NCI-H2029 (cell line): ENCODE measurements around the gene PTPN2.
"Not testable (repeated sequence)": the region's sequence is repeated elsewhere in the genome, so short reads cannot be mapped to it uniquely, and the experiment has no call there.

Experiments used
- DNase-seq: peaks from one replicate; lab custom pipeline; 2025; lab: John Stamatoyannopoulos, UW

Gene PTPN2

DNA sequence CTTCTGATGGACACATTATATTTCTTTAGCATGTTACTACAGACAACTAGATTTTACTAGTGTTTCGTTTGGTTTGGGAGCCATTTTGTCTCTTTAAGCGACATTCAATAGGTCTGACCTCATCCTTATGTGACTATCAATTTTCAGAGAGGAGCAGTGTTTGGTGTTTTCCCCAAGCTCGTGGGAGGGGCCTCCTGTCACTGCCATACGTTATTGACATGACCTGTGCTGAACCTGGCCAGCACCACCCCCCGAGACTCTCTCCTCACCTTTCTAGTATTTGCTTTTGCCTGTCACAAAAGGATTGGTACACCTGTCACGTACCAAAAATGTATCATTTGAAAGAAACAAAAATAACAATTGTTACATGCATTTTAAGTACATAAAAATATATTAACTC lies 111.9 kb downstream of the PTPN2 start:
- no peak for DNase-seq

DNA sequence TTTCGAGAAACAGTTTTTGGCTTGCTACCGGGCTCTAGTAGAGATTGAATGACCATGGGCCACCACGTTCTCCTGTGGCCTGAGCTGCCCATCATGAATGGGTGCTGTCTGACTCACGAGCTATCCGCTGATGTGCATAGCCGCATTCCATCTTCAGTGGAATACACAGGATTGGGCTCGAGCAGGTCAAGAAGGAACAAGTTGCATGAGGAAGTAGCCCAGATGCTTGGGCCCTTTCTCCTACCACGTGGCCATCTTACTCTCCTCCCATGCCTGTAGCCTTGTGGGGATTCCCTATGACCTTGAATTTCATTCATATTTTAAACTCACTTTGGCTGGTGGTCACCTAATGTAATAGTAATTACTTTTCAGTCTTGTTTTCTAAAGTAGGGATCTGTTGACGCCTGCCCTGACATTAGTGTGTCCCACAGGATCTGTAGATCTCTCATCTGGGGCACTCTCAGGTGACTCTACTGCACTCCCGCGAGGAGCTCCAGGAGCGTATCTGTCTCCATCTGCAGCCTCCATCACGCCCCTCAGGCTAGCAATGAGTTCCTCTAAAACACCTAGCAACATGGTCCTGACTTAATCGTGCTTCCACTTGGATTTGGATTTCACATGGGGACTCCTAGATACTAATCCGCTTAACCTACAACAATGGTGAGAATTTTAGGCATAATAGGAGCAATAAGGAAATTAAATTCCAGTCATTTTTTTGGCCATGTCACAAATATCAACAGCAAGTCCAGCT lies 113.4 kb downstream of the PTPN2 start:
- DNase-seq: no peak

DNA sequence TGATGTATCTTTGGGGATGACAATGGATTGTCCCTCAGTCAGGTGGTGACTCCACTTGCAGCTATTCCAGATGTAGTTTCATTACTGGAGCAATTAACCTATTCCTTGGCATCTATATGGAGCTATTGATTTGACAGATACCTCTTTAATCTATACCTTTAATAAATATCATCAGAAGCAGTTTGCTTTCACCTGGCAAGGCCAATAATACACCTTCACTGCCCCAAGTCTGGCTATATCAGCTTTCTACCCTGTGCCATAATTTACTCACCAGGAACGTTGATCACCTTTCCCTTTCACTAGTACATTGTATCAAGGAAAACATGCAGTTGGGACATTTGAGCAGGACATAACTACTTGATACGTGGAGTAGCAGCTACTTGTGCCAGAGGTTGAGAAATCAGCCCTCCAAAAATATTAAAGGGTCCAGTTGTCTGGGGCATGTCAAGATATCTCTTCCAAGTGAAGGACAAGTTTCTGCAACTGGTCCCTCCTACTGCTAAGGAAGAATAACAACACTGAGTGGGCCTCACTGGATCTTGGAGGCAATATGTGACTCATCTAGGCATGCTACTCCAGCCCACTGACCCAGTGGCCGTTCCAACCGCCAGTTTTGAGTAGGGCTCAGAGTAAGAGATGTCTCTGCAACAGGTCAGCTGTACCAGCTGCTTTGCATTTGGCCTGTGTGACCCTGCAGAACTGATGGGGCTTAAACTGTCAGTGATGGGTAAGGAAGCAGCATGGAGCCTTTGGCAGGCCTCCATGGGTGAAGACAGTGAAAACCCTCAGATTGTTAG lies 114.2 kb downstream of the PTPN2 start:
- no peak for DNase-seq

DNA sequence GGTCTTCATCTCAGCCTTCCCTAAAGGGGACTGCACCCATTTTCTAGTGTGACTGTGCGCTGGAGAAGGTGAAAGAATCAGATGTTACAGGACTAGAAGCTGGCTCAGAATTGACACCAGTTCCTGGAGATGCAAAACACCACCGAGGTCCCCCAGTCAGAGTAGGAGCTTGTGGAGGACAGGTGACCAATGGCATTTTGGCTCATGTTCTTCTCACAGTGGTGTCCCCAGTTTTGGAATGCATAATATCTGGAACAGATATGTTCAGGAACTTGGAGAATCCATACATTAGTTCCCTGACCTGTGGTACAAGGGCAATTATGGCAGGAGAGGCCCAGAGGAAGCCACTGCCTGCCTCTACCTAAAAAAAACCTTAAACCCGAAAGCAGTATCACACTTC lies 114.9 kb downstream of the PTPN2 start:
- no peak for DNase-seq

DNA sequence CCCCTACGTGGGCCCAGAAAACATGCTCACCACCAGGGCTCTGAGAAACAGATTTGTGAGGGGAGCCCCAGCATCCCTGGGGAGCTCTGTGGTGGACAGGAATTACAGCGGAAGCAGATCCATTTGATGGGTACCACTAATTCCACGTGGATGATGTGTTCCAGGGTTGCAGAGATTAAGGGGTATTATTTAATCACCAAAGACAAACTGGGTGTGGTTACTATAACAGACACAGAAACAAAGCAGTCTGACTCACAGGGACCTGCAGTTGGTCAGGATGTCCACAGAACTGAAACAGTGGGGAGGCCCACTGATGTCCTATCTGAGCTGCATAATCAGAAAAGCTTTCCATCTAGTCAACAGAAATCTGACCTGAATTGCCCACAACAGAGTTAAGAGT lies 115.4 kb downstream of the PTPN2 start:
- DNase-seq: no peak

DNA sequence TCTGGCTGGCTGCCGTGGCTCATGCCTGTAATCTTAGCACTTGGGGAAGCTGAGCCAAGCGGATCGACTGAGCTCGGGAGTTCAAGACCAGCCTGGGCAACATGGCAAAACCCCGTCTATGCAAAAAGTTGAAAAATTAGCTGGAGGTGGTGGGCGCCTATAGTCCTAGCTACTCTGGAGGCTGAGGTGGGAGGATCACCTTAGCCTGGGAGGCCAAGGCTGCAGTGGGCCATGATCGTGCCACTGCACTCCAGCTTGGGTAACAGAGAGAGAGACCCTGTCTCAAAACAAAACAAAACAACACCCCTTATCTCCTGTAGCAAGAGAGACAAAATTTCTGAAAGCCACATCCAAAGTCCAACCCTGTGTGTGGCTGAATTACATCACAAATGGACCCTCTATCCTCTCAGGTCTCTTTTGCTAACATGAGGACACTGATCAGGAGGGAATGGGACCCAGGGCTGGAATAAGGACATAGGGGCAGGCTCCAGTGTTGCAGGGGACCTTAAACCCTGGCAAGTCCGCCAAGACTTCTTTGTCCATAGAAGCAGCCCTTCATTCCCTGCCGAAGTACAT lies 116.4 kb downstream of the PTPN2 start:
- no peak for DNase-seq

DNA sequence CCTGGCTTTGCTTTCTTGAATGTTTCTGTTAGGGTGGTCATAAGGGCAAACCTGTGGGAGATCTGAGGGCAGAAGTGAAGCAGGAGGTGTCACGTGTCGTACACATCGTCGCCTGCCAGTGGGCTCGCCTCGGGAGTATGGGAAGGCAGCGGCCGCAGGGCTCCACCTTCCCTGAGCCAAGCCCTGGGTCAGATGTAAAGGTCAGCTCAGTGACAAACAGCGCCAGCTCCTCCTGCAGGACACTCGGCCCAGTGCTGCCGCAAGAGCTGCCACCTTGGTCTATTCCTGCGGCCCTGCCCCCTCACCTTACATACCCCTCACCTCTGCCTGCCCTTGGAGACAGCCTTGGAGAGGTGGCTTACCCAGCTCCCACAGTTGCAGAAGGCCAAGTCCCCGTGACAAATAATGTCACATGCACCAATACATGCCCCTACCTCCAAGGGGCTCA lies 117.0 kb downstream of the PTPN2 start:
- DNase-seq: no peak

DNA sequence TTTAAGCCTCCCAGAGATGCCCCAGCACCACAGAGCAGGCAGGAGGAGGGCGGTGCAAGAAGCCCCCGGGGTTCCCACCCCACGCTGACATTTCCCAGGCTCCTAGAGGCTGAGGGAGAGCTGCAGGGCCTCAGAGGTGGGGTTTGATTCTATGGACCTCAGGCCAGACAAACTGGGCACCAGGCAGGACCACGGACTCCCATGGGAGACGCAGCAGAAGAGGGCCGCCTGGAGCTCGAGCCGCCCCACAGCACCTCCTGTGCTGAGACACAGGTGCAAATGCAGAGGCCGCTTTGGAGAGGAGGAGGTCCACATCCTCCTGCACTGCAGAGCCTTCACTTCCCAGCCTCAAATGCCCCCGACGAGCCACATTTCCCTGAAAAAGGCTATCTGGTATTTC lies 118.5 kb downstream of the PTPN2 start:
- no peak for DNase-seq

DNA sequence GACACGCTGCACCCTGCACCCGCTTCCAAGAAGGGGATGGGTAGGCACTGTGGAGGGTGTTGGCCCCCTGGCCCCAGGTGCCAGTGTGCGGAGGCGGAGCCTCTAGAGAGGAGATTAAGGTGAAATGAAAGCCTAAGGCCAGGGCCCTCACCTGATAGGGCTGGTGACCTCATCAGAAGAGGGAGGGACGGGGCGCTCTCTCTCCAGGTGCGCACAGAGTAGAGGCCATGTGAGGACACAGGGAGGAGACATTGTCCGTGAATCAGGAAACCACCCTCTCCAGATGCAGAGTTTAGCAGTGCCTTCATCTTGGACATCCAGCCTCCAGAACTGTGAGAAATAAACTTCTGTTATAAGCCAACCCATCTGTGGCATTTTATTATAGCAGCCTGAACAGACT lies 118.9 kb downstream of the PTPN2 start:
- DNase-seq: peak; percentile 75

DNA sequence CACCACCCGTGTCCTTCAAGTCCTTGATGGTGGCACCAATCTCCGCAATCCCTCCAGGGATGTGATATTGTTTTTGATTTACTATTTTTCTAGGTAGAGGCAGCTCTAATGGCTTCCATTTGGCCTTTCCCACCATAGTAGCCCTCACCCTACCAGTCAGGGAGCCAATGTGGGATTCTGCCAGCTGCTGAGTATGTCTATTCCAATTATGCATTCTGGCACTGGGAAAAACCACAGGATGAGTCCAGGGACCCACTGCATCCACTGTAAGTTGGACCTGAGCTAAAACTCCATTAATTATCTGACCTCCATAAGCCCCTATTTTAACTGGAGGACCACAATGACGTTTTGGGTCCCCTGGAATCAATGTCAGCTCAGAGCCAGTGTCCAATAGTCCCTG lies 125.5 kb downstream of the PTPN2 start:
- DNase-seq: not testable (repeated sequence)

DNA sequence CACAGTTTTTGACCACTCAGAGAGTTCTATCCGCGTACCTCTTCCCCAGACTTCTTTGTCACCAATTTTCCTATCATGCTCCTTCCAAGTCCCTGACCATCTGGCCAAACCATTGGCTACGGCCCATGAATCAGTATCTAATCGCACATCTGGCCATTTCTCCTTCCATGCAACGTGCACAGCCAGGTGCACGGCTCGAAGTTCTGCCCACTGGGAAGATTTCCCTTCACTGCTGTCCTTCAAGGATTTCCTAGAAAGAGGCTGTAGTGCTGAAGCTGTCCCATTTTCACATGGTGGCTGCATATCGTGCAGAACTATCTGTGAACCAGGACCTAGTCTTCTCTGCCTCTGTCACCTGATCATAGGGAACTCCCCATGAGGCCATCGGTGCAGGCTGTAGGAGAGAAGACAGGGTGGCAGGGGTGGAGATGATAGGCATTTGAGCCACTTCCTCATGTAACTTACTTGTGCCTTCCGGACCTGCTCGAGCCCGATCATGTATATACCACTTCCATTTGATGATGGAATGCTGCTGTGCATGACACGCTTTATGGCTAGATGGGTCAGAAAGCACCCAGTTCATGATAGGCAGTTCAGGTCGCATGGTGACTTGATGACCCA lies 127.3 kb downstream of the PTPN2 start:
- DNase-seq: not testable (repeated sequence)

DNA sequence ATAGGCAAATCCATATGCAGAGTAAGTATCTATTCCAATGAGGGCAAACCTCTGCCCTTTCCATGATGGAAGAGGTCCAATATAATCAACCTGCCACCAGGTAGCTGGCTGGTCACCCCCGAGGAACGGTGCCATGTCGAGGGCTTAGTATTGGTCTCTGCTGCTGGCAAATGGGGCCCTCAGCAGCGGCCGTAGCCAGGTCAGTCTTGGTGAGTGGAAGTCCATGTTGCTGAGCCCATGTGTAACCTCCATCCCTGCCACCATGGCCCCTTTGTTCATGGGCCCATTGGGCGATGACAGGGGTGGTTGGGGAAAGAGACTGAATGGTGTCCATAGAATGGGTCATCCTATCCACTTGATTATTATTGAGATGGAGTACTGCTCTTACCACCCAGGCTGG lies 128.4 kb downstream of the PTPN2 start:
- not testable (repeated sequence) for DNase-seq

DNA sequence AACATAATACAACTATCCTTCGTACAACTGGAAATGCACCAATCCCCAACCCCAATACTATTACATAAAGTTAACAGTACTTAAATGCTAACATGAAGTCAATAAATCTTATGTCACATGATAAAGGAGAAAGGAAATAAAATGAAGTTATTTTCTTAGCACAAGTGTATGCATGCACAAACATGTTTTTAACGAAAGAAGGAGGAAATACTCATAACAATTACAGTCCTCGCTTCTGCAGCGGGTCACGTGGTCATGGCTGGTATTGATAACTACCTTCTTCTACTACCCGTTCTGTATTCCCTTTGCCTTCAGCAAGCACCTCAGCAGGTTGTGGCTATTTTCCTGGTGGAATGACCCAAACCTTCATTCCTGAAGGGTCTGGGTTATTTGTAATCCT lies 129.5 kb downstream of the PTPN2 start:
- DNase-seq: no peak

DNA sequence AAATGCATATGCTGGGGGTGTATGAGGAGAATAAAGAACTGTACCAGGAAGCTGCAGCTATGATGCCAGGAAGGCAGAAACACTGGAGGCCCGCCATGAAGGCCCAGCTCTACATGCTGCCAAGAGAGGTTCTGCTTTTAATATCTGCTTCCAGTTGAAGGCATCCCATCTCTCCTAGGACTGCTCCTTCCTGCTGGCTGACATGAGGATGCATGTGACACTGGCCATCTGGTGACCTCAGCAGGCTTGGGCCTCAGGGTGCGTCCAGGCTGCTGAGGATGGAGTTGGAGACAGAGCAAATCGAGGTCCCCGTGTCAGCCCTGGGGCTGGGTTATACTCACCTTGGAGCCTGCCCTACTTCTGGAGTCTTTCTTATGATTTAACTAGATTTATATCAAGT lies 132.1 kb downstream of the PTPN2 start:
- DNase-seq: no peak

DNA sequence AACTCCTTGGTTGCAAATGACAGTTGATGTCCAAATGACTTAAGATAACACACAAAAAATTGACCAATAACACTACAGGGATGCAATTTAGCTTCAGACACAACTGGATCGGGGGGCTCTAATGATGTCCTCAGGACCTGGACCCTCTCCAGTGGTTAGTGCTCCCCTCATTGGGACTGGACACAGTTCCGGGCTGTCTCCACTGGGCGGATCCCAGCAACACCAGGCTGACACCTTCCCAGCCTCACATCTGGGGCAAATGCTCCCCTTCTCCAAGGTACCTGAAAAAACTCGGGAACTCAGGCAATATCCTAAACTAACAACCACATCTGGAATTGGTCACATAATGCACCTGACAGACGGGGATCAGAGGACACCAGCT lies 132.5 kb downstream of the PTPN2 start:
- no peak for DNase-seq

DNA sequence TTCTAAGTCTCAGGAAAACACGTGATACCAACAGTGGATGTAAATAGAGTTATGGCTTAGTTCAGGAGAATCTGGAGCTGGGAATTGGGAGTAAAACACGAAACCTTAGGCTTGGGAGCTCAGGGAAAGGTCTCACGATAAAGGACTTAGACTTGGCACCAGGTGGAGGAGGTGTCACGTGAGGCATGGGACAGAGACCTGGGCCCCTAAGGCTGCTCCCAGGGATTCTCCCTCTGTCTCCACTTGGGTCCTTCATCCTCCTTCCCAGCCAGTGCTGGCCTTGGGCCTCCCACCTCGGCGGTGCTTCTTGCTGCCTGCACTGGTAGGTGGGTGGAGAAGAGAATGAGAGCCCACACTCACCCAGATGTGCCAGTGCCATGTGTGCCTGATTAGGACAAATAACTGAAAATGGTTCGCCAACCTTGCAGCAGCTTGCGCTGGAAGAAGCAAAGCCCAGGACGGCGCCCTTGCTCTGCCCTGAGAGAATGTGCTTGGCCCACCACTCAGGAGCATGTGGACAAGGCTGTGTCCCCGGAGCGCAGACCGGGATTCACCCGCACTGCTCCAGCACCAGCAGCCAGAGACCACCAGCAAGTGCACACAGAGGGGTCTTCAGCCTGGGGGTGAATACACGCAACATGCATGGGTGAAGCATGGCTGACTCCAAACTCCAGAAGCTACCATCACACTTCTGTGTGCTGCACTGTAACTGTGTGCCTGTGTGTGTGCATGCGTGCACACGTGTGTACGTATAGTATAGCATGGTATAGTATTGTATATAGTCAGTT lies 133.1 kb downstream of the PTPN2 start:
- no peak for DNase-seq

DNA sequence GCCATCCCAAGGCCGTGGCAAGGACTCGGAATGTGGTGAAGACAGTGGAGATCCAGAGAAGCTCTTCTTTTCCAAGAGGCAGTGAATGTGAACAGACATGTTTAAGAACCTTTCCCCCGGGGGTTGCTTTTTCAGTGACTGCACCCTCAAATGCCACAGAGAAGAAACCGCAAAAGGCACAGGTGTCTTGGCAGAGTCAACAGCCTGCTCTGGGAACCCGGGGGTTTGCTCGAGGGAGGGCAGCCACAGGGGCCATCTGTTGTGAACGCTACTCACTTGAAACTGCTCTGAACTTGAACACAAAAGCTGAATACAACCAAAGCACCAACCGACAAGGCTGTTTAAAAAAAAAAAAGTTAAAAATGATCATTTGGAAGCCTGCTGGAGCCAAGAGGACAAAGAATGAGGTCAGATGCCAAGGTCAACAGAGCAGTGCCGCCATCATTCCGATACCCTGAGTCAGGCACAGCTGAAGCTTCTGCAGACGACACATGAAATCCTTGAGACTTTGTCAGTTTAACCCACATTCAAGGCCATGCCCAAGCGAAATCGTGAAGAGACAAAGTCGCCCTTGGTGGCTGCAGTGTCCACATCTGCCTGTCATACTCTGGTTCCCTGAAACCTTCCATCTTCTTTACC lies 133.8 kb downstream of the PTPN2 start:
- no peak for DNase-seq

DNA sequence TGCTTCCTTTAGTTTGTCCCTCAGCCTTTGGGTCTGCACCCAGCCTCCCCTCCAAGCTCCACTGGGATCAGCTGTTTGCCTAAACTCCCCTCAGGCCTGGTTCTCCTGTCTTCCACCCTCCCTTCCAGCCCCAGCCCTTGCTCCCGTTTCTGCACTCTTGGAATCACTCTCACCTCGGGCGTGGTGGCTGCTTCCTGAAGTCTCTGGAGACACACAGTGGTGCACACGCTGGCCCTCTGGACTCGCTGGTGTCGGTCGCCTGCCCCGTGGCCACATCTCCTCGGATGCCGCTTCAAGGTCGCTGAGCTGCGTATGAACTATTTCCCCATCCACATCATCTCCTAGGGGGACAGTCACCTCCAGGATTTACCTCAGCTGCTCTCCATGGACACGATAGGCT lies 134.9 kb downstream of the PTPN2 start:
- no peak for DNase-seq

DNA sequence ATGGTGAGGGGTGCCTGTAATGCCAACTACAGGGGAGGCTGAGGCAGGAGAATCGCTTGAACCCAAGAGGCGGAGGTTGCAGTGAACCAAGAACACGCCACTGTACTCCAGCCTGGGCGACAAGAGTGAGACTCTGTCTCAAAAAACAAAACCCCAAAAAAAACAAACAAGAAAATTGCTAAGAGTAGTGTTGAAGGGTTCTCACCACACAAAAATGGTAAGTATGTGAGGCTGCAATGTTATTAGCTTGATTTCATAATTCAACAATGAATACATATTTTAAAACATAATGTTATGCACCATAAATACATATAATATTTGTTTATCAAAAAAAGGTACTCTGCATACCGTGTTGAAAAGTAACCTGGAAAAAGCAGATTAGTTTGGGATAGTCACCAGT lies 135.4 kb downstream of the PTPN2 start:
- DNase-seq: no peak

DNA sequence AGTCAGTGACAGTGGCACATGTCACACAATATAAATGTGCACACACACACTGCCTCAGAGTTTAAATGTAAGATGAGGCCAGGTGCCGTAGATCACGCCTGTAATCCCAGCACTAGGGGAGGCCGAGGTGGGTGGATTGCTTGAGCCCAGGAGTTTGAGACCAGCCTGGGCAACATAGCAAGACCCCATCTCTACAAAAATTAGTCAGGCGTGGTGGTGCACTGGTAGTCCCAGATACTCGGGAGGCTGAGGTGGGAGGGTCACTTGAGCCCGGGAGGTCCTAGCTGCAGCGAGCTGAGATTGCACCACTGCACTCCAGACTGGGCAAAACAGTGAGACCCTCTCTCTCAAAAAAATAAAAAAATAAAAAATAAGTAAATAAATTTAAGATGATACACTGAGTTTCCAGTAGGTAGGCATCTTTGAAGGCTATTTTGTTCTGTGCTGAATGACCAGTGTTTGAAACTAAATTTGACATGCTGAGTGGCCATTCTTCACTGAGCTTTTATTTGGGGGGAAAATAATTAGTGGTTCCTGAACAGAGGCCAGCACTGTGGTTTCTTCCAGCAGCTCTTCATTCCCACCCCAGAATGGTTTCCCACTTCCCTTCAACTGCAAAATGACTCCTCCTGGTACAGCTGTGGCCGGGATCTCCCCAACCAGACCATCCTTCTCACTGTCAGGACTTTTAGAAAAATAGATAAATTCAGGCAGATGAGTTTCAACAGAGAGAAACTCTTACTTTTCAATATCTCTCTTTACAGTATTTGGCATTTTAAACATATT lies 136.3 kb downstream of the PTPN2 start:
- no peak for DNase-seq
